Urothelium cell line (cell line): ENCODE measurements around the gene TMUB1.
"Not testable (repeated sequence)": the region's sequence is repeated elsewhere in the genome, so short reads cannot be mapped to it uniquely, and the experiment has no call there.

Source experiments
- DNase-seq: peaks from one replicate; pipeline ENCODE4 v3.0.0; 2011; ENCODE audit warnings: low spot score, mixed read lengths
- FAIRE-seq: peaks from 2 replicates; lab custom pipeline; 2011; peaks lifted over from hg19 to GRCh38; lab: Jason Lieb, UNC

TMUB1 gene

DNA sequence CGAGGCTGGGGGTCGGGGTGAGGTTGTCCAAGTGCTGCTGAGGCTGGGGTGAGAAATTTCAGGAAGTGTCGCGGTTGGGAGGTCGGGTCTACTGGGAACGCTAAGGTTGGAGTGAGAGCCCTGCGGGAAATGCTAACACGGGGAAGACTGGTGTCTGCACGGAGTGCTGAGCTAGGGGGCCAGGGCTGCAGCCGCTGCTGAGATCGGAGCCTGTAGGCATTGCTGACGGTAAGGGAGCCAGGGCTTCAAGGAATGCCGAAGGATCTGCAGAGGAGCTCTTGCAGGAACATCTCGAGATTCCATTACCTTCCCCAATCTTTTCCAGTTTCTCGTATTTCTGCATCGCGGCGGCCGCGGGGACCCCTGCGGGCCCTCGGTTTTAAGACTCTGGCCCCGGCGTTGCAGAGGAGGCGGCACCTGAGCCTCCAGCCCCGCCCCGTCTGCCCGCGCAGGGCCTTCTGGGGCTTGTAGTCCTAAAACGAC, 25.7 kb downstream of the TMUB1 start, which contains the start of gene CDK5:
Gene CDK5 (minus strand): TSS at position 392 of the 483 bp plus-strand sequence. CDS start 49 bp downstream, at position 343.
- no peak for DNase-seq
- no peak for FAIRE-seq

DNA sequence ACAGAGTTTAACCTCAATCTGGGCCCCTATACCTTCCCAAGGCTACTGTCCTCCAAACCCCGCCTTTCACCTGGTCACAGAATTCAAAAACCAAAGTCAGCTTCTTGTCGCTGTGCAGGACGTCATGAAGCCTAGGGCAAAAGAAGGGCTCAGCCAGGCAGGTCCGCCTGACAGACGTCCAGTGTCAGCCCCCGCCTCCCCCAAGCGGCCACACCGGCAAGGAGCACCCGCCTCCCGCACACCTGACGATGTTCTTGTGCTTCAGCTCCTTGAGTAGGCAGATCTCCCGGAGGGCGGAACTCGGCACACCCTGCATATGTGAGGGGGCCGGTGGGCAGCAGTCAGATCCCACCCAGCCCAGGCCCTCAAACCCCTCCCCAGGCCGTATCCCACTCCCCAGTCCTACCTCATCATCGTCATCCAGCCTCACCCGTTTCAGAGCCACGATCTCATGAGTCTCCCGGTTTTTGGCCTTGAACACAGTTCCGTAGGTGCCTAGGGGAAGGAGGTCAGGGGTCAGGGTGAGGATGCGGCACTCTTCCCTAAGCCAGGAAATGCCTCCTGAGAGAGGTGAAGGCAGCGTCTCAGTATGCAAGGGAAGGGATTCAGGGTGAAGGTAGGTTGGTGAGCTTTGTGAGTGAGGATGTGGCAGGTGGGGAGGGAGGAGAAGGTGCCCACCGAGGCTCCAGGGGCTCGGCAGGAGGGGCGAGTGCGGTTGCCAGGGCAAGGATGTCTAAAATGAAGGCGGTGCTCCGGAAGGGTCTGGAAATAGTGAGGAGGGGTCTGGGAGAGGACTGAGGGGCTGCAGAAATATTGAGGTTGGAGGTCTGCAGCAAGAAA, 26.4 kb downstream of the TMUB1 start:
- FAIRE-seq = no peak
- no peak for DNase-seq

DNA sequence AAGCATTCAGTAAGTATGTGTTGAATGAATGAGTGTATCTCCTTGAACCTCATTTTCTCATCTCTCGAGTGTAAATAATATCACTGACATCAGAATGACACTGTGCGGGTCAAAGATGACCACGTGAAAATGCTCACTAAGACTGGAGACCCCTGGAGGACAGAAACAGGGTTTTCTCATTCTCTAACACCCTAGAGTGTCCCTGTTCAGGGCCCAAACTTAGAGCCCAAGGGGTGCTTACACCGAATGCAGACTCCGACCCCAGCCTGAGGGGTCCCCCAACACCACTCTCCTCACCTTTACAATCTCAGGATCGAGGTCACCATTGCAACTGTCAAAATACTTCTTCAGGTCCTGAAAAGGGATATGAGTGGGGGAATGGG, 27.0 kb downstream of the TMUB1 start:
- FAIRE-seq = no peak
- no peak for DNase-seq

DNA sequence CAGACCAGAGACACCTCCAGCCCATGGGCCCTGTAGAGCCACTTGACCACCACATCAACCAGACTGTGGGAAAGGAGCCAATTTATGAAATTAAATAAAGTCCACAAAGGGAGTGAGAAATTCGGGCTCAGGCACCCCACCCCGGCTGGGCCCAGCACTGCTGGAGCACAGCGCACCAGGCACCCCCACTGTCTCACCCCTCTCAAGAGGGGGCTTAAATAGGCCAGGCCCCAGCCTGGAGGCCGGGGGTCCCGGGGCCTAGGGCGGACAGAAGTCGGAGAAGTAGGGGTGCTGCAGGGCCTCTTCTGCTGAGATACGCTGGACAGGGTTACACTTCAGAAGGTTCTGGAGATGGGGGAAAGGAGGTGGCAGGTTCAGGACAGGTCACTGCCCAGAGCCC, 29.5 kb downstream of the TMUB1 start:
- no peak for FAIRE-seq
- DNase-seq = no peak

DNA sequence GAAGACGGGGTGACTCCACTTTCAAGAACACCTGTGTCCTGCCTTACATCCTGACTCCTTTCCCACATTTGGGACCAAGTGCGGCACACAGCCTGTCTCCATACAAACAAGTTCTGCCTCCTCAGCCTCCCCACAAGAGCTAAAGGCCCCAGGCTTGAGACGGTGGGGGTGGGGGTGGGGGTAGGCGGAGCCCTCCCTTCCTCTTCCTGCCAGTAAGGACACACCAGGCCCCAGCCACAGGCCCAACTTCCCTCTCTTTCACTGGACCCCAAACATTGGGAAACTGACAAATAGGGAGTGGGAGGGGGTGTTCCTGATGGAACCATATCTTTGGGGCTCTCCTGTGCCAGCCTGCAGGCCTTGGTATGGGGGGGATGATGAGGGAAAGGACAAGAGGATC, 30.2 kb downstream of the TMUB1 start:
- FAIRE-seq (no peak), DNase-seq (no peak)

DNA sequence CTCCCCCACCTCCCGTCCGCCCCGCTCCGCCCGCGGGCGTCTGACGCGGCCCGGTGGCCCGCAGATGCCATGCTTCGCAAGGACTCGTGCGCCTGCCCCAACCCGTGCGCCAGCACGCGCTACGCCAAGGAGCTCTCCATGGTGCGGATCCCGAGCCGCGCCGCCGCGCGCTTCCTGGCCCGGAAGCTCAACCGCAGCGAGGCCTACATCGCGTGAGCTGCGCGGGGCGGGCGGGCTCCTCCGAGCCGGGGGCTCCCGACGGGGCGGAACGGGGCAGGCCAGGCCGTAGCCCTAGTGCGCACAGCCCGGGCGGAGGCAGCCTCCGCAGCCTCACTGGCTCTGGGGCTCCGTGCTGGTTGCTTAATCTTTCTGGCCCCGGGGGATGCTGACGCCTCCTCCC, 32.2 kb downstream of the TMUB1 start:
- FAIRE-seq = no peak
- no peak for DNase-seq

DNA sequence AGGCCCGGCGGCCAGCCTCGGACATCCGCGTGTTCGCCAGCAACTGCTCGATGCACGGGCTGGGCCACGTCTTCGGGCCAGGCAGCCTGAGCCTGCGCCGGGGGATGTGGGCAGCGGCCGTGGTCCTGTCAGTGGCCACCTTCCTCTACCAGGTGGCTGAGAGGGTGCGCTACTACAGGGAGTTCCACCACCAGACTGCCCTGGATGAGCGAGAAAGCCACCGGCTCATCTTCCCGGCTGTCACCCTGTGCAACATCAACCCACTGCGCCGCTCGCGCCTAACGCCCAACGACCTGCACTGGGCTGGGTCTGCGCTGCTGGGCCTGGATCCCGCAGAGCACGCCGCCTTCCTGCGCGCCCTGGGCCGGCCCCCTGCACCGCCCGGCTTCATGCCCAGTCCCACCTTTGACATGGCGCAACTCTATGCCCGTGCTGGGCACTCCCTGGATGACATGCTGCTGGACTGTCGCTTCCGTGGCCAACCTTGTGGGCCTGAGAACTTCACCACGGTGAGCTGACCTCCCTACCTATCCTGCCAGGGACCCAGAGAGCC, 34.3 kb downstream of the TMUB1 start:
- no peak for FAIRE-seq
- DNase-seq = no peak

DNA sequence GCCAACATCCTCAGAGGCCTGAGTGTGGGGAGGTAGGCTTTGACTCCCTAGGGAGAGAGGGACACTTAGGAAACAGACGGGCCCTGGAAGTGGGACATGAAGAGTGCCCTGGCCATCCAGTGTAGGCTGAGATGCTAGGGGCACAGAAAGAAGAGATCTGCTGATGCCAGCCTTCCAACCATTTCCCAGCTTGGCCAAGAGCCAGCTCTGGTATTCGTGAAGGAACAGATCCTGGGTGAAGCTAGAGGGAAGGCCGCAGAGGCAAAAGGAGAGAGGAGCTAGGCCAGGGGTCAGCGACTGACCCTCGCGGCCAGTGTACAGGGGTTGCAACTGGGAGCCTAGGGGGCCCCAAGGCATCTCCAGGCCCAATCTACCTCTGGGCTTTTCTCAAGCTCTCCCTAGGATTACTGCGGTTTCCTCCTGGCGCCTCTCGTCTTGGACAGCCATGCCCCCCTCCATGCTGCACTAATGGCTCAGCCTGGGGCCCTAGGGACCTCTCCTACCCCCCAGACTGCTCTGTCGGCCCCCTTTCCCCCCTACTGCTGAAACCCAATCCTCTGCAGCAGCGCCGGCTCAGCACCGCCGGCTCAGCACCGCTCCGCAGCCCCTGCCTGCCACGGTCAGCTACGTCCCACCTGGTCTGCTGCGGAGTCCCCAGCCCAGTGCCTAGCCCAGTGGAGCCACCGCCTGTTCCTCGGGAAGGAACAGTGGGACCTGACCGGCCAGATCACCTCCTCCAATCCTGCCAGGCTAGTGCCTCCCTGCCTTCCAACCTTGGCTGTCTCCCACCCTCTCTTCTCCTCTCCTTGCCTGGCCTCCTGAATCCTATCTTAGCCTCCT, 35.1 kb downstream of the TMUB1 start, which contains the start of gene ASIC3:
Gene ASIC3 (plus strand): TSS at position 556 of the 840 bp plus-strand sequence. CDS start 355 bp downstream, outside the sequence.
- DNase-seq (no peak), FAIRE-seq (no peak)

DNA sequence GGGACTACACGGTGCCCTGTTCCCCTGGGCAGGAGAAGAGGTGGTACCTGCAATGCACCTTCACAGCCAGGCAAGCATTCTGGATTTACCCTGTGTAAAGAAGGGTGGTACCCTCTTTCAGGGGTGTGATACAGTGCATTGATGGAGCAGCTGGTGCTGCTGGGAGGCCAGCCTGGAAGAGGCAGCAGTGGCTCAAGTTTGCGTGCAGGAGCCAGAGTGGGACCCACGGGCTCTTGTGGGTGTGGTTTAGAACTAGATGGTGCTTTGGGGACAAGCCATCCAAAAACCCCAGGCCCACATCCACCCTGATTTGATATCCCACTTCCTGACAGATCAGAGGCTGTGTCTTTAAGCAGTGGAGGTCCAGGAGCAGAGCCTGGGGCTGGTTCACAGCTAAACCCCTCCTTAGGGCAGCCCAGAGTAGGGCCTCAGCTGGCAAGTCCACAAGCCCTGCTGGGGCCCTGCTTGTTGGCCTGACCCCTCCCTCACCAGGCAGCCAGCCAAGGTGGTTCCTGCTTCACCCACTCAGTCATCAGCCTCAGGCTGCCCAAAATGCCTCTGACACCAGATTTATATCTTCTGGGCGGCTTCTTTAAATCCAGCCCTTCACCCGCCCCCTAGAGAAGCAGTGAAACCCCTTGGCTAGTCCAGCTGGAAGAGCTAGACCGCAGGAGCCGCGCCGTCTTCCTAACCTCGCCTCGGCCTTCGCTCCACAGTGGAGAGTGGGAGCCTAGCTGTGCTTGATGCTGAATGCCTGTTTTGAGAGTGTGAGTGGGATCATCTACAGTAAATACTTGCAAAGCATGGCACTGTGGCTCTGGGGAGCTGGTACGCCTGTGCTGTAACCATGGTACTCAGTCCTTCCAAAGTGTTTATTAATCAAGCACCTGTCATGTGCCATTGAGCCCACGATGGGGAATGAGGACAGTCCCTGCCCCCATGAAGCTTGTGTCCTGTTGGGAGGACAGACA, 36.4 kb downstream of the TMUB1 start:
- DNase-seq = no peak
- no peak for FAIRE-seq

DNA sequence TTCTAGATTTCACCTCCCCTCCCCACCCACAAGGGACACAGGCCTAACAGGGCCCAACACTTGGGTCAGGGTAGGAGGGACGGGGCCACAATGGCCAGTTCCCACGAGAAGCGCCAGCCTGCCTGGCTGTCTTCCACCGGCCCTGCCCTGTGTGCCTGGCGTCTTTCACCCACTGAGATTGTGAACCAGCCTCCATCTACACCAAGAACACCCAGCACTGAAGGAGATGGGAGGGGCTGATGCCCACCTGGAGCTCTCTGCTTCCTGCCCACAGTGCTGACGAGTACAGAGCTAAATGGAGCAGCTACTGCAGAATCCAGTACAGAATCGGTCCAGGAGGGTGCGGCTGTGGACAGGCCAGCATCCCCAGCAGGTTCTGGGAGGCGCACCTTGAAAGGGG, 37.3 kb downstream of the TMUB1 start:
- FAIRE-seq (no peak), DNase-seq (no peak)

DNA sequence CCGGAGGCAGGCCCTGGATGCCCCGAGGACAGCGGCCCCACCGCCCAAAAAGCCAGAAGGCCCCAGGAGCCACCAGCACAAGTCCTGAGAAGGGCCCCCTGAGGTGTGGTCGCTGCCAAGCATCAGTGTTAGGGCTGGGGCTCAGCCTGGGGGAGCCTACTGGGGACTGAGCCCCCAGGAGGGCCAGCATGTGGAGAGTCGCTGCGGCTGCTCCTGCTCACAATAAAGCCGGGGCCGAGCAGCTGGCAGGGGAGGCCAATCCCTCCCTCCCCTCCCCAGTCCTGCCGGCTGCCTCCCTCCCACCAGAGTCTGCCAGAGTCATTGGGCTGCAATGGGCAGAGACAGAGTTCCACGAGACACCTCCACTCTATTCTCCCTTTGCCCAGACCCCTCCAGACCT, 38.0 kb downstream of the TMUB1 start:
- no peak for DNase-seq
- FAIRE-seq = no peak

DNA sequence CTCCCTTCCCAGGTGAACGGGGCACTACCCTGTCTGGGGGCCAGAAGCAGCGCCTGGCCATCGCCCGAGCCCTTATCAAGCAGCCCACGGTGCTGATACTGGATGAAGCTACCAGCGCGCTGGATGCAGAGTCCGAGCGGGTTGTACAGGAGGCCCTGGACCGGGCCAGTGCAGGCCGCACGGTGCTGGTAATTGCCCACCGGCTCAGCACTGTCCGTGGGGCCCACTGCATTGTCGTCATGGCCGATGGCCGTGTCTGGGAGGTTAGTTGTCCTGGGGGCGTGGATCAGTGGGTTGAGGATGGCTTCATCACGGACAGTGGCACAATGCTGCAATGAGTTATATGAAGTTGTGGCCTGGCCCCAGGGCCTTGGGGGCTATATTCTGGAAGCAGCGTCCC, 39.3 kb downstream of the TMUB1 start:
- FAIRE-seq = no peak
- DNase-seq = no peak

DNA sequence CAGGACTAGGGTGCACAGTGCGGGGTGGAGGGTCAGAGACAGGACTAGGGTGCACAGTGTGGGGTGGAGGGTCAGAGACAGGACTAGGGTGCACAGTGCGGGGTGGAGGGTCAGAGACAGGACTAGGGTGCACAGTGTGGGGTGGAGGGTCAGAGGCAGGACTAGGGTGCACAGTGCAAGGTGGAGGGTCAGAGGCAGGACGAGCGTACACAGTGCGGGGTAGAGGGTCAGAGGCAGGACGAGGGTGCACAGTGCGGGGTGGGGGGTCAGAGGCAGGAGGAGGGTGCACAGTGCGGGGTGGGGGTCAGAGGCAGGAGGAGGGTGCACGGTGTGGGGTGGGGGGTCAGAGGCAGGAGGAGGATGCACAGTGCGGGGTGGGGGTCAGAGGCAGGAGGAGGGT, 39.8 kb downstream of the TMUB1 start:
- FAIRE-seq, DNase-seq: not testable (repeated sequence)

DNA sequence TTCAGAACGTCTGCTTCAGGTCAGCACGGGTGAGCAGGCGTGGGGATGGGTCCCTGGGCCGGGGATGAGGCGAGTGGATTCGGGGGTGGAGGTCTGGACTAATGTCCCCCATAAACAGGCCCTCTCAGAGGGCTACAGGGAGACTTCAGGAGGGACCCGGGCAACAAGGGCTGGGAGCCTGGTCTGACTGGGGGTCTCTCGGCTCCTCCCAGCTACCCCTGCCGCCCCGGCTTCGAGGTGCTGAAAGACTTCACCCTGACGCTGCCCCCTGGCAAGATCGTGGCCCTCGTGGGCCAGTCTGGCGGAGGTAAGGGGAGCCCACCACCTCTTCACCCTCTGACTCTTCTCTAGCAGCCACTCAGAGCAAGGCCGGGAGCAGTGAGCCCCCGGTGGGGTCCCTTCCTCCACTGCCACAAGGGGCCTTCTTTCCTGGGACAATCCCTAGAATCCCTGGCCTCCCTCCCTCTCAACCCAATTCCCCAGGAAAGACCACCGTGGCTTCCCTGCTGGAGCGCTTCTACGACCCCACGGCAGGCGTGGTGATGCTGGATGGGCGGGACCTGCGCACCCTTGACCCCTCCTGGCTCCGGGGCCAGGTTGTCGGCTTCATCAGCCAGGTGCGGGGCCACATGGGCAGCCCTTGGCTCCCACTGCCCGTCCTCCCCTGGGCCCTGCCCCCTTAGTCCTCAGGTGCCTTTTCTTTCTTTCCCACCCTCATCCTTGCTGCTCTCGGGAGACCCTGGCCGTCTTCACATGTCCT, 42.5 kb downstream of the TMUB1 start:
- FAIRE-seq = no peak
- no peak for DNase-seq

DNA sequence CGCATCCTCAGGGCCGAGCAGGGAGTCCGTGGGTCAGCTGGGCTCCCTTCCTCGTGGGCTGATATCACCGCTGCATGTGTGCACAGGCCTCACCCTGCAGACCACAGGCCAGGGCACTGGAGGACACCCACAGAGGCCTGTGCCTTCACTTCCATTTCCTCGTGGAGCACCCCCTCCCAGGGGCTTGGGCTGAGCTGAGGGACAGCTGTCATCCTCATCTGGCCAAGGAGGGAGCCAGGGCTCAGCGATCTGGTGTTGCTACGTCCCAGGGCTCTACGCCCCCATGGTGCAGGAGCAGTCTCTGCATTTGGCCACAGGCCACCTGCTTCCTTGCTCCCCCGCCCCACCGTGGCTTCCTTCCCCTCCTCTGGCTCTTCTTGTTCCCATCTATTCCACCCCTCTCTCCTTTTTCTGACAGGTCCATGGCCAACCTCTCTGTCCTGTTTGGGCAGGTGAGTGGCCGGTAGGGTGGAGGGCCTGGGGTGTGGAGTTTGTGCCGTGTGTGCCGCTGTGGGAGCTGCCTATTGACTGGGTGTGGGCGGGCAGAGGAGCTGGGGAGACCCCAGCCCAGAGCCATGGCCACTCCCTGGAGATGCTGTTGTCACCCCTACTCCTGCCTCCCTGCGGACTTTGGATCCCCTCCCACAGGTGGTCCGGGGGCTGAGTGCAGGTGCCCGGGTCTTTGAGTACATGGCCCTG, 43.3 kb downstream of the TMUB1 start:
- no peak for DNase-seq
- no peak for FAIRE-seq

DNA sequence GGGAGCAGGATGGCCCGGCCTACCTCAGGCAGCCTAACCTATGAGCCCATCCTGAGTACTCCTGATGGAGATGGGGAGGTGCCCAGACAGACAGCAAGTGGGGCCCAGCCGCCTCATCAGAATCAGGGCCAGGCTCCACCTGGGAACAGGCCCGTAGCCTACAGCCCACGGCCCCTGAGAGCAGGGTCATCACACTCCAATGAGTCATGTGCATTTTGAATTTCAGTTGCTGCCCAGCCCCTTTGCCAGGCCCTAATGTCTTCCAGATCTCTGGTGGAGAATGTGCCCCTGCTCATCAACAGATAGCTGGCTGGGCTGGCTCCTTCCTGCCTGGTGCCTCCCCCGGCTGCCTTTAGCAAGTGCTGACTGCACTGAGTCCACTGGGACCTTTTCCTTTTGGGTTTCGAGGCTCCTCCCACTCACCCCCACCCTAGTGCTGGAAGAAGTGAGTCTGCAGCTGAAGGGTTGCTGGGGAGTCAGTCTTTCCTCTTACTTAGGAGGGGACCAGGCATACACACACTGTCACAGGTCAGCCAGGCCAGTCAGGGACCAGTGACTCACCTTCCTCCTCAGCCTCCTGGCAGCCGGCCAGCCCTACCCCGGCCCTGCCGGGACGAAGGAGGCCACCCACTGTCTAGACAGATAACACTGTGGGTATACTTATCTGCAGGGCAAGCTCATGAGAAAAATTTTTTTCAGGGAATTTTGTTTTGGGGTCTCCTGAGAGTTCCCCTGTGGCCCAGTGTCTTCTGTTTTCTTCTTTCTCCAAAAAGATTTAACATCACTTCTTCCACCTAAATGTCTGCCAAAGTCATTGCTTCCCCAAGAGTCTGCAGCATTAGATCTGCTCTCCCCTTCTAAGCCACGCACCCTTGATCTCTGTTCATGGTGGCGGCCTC, 44.1 kb downstream of the TMUB1 start:
- peak; percentile 69 for DNase-seq
- no peak for FAIRE-seq

DNA sequence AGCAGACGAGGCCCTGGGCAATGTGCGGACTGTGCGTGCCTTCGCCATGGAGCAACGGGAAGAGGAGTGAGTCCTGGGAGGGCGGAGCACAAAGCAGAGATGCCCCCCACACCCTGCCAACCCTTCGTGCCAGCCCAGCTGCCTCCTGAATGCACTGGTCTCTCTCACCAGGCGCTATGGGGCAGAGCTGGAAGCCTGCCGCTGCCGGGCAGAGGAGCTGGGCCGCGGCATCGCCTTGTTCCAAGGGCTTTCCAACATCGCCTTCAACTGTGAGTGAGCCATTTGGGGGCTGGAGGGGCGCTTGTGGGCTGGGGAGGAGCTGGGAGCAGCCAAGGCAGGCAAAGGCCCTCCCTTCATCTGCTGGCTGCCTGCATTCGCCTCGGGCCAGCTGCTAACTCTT, 47.4 kb downstream of the TMUB1 start:
- FAIRE-seq = no peak

More for the DNA sequence above, 47.4 kb downstream of the TMUB1 start:
- DNase-seq = no peak
